ENCODE data around the gene MYO7A.

DNA sequence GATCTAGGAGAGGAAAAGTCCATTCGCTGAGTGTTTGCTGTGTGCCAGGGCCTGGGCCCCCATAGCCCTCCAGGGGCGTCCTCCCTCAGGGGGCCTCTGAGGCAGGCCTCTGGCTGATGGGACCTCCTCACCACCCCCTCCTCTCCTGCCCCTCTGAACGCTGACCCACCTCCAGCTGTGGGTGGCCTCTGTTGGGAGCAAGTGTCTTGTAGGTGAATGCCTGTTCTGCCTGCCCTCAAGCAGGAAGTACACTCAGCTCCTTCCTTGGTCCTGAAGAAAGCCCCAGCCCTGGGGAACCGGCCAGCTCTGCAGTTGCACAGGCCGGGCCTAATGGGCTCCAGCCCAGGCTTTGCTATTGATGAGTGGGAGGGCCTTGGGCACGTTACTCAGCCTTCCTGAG, 3.5 kb downstream of the MYO7A start:
- TF ChIP-seq, protein P1, sequence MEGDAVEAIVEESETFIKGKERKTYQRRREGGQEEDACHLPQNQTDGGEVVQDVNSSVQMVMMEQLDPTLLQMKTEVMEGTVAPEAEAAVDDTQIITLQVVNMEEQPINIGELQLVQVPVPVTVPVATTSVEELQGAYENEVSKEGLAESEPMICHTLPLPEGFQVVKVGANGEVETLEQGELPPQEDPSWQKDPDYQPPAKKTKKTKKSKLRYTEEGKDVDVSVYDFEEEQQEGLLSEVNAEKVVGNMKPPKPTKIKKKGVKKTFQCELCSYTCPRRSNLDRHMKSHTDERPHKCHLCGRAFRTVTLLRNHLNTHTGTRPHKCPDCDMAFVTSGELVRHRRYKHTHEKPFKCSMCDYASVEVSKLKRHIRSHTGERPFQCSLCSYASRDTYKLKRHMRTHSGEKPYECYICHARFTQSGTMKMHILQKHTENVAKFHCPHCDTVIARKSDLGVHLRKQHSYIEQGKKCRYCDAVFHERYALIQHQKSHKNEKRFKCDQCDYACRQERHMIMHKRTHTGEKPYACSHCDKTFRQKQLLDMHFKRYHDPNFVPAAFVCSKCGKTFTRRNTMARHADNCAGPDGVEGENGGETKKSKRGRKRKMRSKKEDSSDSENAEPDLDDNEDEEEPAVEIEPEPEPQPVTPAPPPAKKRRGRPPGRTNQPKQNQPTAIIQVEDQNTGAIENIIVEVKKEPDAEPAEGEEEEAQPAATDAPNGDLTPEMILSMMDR (conservative IDR thresholded peaks at IDR 0.05), result no peak
- TF ChIP-seq EZH2 (IDR thresholded peaks at IDR 0.05; ENCODE audit: low read depth), result no peak
